GM06990 (cell line): ENCODE results near the gene SMTNL1.

ENCODE experiments used
- DNase-seq: peaks from one replicate; pipeline ENCODE4 v3.0.0-alpha.2; 2011; ENCODE audit not compliant: insufficient read length; ENCODE audit errors: extremely low read depth
- H3K27me3 ChIP-seq: replicated peaks from 2 replicates; pipeline ENCODE4 v1.6.0; 2011; ENCODE audit warnings: low read length; ENCODE audit not compliant: control insufficient read depth, insufficient read depth
- H3K36me3 ChIP-seq: 2 replicates; pipeline ENCODE4 v1.5.1; 2011; ENCODE audit warnings: low read length; ENCODE audit not compliant: control insufficient read depth, insufficient read depth
- H3K4me3 ChIP-seq: replicated peaks from 2 replicates; pipeline ENCODE4 v1.5.1; 2011; ENCODE audit warnings: low read depth, mild to moderate bottlenecking, control low read depth, low read length
- CTCF ChIP-seq: IDR thresholded peaks from 2 replicates; pipeline ENCODE4 v1.5.1; 2011; ENCODE audit warnings: low read length, control low read depth, mild to moderate bottlenecking, inconsistent platforms; ENCODE audit not compliant: insufficient read depth, poor library complexity, severe bottlenecking

SMTNL1 gene

GRCh38 chr11:57513452-57513795, 24.0 kb upstream of the SMTNL1 start:
- no peak for DNase-seq
- no peaks in the 10 kb centered on the region for H3K27me3 ChIP-seq
- H3K36me3 ChIP-seq: no peaks in the 10 kb centered on the region
- H3K4me3 ChIP-seq: no peak overlapping the region; the same call in 1 of the 2 replicates
- TF ChIP-seq CTCF: no peak

- H3K27me3 ChIP-seq: no peaks in the 10 kb centered on the region
- peak; percentile 27 for DNase-seq
- peak overlapping the region; percentile 87 for H3K4me3 ChIP-seq
- TF ChIP-seq CTCF: no peak
- H3K36me3 ChIP-seq: no peaks in the 10 kb centered on the region
These were observed 23.4 kb upstream of the SMTNL1 start for GRCh38 chr11:57513911-57514537.

- DNase-seq: peak; percentile 66
- H3K4me3 ChIP-seq: peak overlapping the region; percentile 87
- no peak for TF ChIP-seq CTCF
These were observed 22.7 kb upstream of the SMTNL1 start for GRCh38 chr11:57514538-57515331.

GRCh38 chr11:57515332-57516060, 21.9 kb upstream of the SMTNL1 start, which contains the start of gene SLC43A1:
SLC43A1 (minus strand) TSS chr11:57515702; CDS start chr11:57514111, 1,591 bp downstream.
- peak within 1 kb of the TSS; percentile 87 for H3K4me3 ChIP-seq
- peak; percentile 4 for TF ChIP-seq CTCF
- no peaks in the 10 kb centered on the region for H3K27me3 ChIP-seq
- no peaks in the 10 kb centered on the region for H3K36me3 ChIP-seq
- DNase-seq: peak; percentile 71

More at GRCh38 chr11:57514538-57515331, 22.7 kb upstream of the SMTNL1 start:
- no peaks in the 10 kb centered on the region for H3K36me3 ChIP-seq
- no peaks in the 10 kb centered on the region for H3K27me3 ChIP-seq

- Histone ChIP-seq H3K27me3 (no peaks in the 10 kb centered on the region), H3K36me3 (no peaks in the 10 kb centered on the region), H3K4me3 (peak overlapping the region; percentile 87)
- TF ChIP-seq CTCF: no peak
- DNase-seq: no peak
These were observed 21.3 kb upstream of the SMTNL1 start for GRCh38 chr11:57516061-57516443.
